Measurements from ENCODE around the gene KRTAP10-9. TPM values are rescaled to one million over a fixed set of nuclear protein-coding genes. Genes with fewer than 3 reads are reported as not detected.
"Not testable (repeated sequence)": the region's sequence is repeated elsewhere in the genome, so short reads cannot be mapped to it uniquely, and the experiment has no call there.

Gene KRTAP10-9
- total RNA-seq, 2 experiments from 2014 or later = not detected

DNA sequence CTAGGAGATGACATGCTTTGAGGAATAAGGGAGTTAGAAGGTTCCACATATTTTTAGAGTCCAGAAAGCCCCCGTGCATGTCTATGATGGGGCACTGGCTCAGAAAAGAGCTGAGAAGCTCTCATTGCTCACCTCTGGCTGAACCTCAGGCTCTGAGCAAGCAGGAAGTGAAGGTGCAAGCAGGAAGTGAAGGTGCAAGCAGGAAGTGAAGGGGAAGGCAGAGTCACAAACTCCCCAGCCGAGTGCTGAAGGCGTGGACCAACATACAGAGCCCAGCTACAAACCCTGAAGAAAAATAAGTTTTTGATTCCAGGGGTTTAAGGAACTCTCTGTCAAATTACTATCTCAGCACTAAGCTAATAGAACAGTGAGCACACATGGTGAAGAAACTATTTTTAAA lies 8.0 kb upstream of the KRTAP10-9 start:
- H3K9me3 Mint-ChIP-seq (ENCODE audit: low read depth) = peaks cover 35% of the 10 kb centered on the region
- DNase-seq (peak; percentile 67), ATAC-seq (peak; percentile 99)
- H3K36me3 Mint-ChIP-seq (ENCODE audit: low read depth) = peaks cover 21% of the 10 kb centered on the region
- peak overlapping the region; percentile 90 for H3K27ac Mint-ChIP-seq
- H3K4me1 Mint-ChIP-seq = peaks cover 45% of the 10 kb centered on the region
- H3K4me3 Mint-ChIP-seq = peak overlapping the region; percentile 18
- ChIA-PET POLR2A (interaction anchor here (1.0 kb wide), 1 partner anchor 254 kb away, joined by 3 read pairs; no protein-coding TSS in a partner anchor), CTCF (interaction anchor here (0.5 to 0.8 kb wide), 2 partner anchors 10 to 510 kb away, joined by 3 read pairs; no protein-coding TSS in a partner anchor)
- intact Hi-C loops (cut with DNase I, micrococcal nuclease) = loop anchor here (5.0 kb wide), 2 partner anchors 33 to 72 kb away; partner anchors contain the start of gene KRTAP12-4 (in 1 of the 2)
- no peaks in the 10 kb centered on the region for H3K27me3 Mint-ChIP-seq

DNA sequence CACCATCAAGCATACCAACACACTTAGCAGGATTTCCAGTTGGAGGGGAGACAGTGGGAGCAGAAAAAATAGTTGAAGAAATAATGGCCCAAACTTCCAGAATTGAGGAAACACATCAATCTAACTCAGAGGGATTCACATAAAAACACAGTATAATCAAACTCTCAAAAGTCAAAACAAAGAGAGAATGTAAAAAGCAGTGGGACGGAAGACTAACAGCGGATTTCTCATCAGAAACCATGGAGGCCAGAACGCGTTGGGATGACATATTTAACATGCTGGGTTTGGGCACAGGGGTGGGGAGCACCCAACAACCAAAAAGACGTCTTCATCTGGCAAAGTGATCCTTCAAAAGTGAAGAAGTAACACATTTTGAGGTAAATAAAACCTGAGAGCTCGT lies 7.0 kb upstream of the KRTAP10-9 start:
- POLR2A ChIA-PET = no interaction called here
- ATAC-seq (no peak), DNase-seq (no peak)
- H3K27ac Mint-ChIP-seq = peak overlapping the region; percentile 14
- no peaks in the 10 kb centered on the region for H3K27me3 Mint-ChIP-seq
- peaks cover 45% of the 10 kb centered on the region for H3K9me3 Mint-ChIP-seq (ENCODE audit: low read depth)
- peaks cover 45% of the 10 kb centered on the region for H3K4me1 Mint-ChIP-seq
- H3K4me3 Mint-ChIP-seq = no peak overlapping the region
- CTCF ChIA-PET = interaction anchor here (0.5 kb wide), 1 partner anchor 820 kb away, joined by 3 read pairs; no protein-coding TSS in a partner anchor
- H3K36me3 Mint-ChIP-seq (ENCODE audit: low read depth) = peaks cover 22% of the 10 kb centered on the region
- intact Hi-C loops (cut with DNase I, micrococcal nuclease) = loop anchor here (5.0 kb wide), 2 partner anchors 32 to 73 kb away; partner anchors contain the start of gene KRTAP12-4 (in 1 of the 2)

DNA sequence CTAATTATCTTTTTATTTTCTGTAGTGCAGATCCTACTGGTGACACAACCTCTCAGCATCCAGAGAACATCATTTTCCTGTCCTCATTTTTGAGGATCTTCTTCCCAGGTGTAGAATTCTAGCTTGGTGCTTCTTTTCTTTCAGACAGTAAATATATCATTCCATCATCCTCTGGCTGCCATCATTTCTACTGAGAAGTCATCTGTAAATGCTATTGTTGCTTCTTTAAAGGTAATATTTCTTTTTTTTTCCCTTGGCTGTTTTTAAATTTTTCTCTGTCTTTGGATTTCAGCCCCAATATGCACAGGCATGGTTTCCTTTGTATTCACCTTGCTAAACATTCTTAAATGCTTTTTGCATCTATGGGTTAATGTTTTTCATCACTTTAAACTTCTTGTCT lies 3.3 kb upstream of the KRTAP10-9 start:
- Mint-ChIP-seq H3K27ac (no peak overlapping the region), H3K36me3 (ENCODE audit: low read depth) (peaks cover 22% of the 10 kb centered on the region), H3K9me3 (ENCODE audit: low read depth) (peaks cover 43% of the 10 kb centered on the region), H3K27me3 (no peaks in the 10 kb centered on the region), H3K4me3 (no peak overlapping the region), H3K4me1 (peaks cover 25% of the 10 kb centered on the region)
- ATAC-seq = no peak
- CTCF ChIA-PET = no interaction called here
- intact Hi-C loops (cut with DNase I, micrococcal nuclease) = no loop called here
- POLR2A ChIA-PET = no interaction called here
- DNase-seq = no peak

DNA sequence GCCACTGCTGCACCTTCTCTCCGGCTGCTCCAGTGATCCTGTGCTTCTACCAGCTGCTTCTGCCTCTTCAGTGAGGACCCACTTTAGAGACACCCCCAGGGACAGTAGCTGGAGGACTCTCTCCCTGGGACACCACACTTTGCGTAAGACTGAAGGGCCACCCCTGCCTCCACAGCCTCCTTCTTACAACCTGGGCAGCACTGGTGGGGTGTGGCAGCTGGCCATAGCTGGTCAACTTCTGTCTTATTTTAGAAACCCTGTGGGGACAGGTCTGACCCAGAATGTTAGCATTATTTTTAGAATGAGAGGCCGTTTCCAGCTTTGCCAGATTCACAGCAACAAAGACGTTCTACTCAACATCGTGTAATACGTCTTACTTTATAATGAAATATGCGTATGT lies 1.1 kb upstream of the KRTAP10-9 start:
- intact Hi-C loops (cut with DNase I, micrococcal nuclease) = no loop called here
- Mint-ChIP-seq H3K27ac (no peak overlapping the region), H3K9me3 (ENCODE audit: low read depth) (peaks cover 38% of the 10 kb centered on the region), H3K27me3 (no peaks in the 10 kb centered on the region), H3K36me3 (ENCODE audit: low read depth) (peaks cover 5% of the 10 kb centered on the region), H3K4me1 (peaks cover 22% of the 10 kb centered on the region), H3K4me3 (no peak overlapping the region)
- ChIA-PET CTCF (no interaction called here), POLR2A (no interaction called here)
- DNase-seq (no peak), ATAC-seq (no peak)

DNA sequence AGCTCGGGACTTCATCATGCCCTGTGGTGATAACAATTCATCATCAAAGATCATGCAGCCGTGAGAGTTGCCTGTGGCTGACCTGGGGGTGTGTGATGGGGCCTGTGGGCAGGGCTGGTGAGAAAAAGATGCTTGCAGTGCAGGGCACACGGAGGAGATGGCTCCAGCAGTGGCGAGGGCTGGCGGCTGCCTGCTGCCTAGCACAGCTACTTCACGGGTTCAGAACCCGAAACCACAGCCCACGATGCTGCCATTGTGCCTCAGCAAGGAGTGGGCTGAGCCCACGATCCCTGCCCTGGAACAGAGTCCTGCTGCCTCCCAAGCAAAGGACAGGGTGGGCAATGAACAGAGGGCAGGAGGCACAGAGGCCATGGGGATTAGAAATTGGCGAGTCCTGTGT lies 631 bp upstream of the KRTAP10-9 start:
- POLR2A ChIA-PET = no interaction called here
- intact Hi-C loops (cut with DNase I, micrococcal nuclease) = no loop called here
- no peak for ATAC-seq

DNA sequence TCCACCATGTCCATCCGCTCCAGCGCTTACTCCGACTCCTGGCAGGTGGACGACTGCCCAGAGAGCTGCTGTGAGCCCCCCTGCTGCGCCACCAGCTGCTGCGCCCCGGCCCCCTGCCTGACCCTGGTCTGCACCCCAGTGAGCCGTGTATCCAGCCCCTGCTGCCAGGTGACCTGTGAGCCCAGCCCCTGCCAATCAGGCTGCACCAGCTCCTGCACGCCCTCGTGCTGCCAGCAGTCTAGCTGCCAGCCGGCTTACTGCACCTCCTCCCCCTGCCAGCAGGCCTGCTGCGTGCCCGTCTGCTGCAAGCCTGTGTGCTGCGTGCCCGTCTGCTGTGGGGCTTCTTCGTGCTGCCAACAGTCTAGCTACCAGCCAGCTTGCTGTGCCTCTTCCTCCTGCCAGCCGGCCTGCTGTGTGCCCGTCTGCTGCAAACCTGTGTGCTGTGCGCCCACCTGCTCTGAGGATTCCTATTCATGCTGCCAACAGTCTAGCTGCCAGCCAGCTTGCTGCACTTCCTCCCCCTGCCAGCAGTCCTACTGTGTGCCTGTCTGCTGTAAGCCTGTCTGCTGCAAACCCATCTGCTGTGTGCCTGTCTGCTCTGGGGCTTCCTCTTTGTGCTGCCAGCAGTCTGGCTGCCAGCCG lies 409 bp downstream of the KRTAP10-9 start:
- H3K4me3 Mint-ChIP-seq; POLR2A ChIA-PET; H3K36me3 Mint-ChIP-seq (ENCODE audit: low read depth); H3K27me3 Mint-ChIP-seq; H3K27ac Mint-ChIP-seq; ATAC-seq; intact Hi-C loops (cut with DNase I, micrococcal nuclease); CTCF ChIA-PET; DNase-seq: not testable (repeated sequence)
- Mint-ChIP-seq H3K9me3 (ENCODE audit: low read depth) (peaks cover 47% of the 10 kb centered on the region), H3K4me1 (peaks cover 21% of the 10 kb centered on the region)

More for the DNA sequence above, 631 bp upstream of the KRTAP10-9 start:
- H3K27me3 Mint-ChIP-seq = no peaks in the 10 kb centered on the region
- no peak overlapping the region for H3K4me3 Mint-ChIP-seq
- CTCF ChIA-PET = no interaction called here
- H3K9me3 Mint-ChIP-seq (ENCODE audit: low read depth) = peaks cover 41% of the 10 kb centered on the region
- DNase-seq = no peak
- H3K4me1 Mint-ChIP-seq = peaks cover 21% of the 10 kb centered on the region
- peaks cover 3% of the 10 kb centered on the region for H3K36me3 Mint-ChIP-seq (ENCODE audit: low read depth)
- no peak overlapping the region for H3K27ac Mint-ChIP-seq

DNA sequence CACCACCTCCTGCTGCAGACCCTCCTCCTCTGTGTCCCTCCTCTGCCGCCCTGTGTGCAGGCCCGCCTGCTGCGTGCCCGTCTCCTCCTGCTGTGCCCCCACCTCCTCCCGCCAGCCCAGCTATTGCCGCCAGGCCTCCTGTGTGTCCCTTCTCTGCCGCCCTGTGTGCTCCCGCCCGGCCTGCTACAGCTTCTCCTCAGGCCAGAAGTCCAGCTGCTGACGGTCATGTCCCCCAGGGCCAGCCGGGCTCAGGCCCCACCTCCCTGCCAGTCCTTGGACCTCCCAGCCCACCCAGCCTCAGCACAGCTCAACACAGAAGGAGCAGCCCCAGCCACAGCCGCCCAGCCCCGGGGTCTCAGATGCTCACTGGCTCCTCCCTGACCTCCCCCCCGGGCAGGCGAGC lies 939 bp downstream of the KRTAP10-9 start:
- H3K27ac Mint-ChIP-seq; H3K36me3 Mint-ChIP-seq (ENCODE audit: low read depth); CTCF ChIA-PET; intact Hi-C loops (cut with DNase I, micrococcal nuclease); H3K4me3 Mint-ChIP-seq; H3K27me3 Mint-ChIP-seq; POLR2A ChIA-PET; ATAC-seq; DNase-seq: not testable (repeated sequence)
- Mint-ChIP-seq H3K9me3 (ENCODE audit: low read depth) (peaks cover 43% of the 10 kb centered on the region), H3K4me1 (peaks cover 21% of the 10 kb centered on the region)

DNA sequence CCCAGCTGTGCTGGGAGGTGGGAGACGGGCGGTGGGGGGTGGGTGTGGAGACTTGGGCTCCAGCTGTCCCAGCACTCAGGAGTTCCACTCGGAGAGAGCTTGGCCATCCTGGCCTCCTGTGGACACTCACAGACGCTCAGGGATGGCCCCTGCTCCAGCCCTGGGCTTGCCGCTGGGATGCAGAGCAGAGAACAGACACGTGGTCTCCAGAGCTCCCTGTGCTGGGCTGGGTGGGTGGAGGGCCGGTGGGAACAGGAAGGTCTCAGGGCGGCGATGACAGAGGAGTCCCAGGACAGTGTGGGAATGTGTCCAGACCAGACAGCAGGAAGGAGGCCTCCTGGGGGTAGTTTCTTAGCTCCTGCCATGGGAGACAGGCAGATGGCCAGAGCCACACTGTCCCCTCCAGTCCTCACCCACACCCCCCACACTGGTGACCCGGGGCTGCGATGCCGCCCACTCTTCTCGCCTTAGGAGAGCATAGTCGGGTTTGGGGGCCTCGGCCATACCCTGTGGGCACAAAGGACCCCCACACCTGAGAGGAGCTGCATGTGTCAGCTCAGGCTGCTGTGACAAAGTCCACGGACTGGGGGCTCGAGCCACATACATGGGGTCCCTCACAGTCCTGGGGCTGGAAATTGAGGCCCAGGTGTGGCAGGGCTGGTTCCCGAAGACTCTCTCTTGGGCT lies 2.0 kb downstream of the KRTAP10-9 start:
- DNase-seq (no peak), ATAC-seq (no peak)
- intact Hi-C loops (cut with DNase I, micrococcal nuclease) = no loop called here
- Mint-ChIP-seq H3K27me3 (no peaks in the 10 kb centered on the region), H3K9me3 (ENCODE audit: low read depth) (peaks cover 41% of the 10 kb centered on the region), H3K4me1 (peaks cover 21% of the 10 kb centered on the region), H3K4me3 (no peak overlapping the region), H3K27ac (no peak overlapping the region), H3K36me3 (ENCODE audit: low read depth) (peaks cover 7% of the 10 kb centered on the region)
- ChIA-PET POLR2A (no interaction called here), CTCF (interaction anchor here (0.6 kb wide), 1 partner anchor 74 kb away, joined by 3 read pairs; no protein-coding TSS in a partner anchor)

DNA sequence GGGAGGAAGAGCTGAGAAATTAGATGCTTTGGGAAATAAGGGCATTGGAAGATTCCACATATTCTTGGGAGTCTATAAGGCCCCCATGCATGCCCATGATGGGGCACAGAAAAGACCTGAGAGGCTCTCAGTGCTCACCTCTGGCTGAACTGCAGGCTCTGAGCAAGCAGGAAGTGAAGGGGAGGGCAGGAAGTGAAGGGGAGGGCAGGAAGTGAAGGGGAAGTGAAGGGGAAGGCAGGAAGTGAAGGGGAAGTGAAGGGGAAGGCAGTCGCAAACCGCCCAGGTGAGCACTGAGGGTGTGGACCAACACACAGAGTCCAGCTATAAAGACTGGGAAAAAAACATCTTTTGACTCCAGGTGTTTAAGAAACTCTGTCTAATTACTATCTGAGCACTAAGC lies 3.5 kb downstream of the KRTAP10-9 start:
- Mint-ChIP-seq H3K9me3 (ENCODE audit: low read depth) (peaks cover 28% of the 10 kb centered on the region), H3K27ac (peak overlapping the region; percentile 27), H3K27me3 (no peaks in the 10 kb centered on the region), H3K4me3 (no peak overlapping the region), H3K36me3 (ENCODE audit: low read depth) (peaks cover 5% of the 10 kb centered on the region), H3K4me1 (peaks cover 21% of the 10 kb centered on the region)
- intact Hi-C loops (cut with DNase I, micrococcal nuclease) = no loop called here
- ATAC-seq (no peak), DNase-seq (no peak)
- ChIA-PET CTCF (no interaction called here), POLR2A (no interaction called here)

DNA sequence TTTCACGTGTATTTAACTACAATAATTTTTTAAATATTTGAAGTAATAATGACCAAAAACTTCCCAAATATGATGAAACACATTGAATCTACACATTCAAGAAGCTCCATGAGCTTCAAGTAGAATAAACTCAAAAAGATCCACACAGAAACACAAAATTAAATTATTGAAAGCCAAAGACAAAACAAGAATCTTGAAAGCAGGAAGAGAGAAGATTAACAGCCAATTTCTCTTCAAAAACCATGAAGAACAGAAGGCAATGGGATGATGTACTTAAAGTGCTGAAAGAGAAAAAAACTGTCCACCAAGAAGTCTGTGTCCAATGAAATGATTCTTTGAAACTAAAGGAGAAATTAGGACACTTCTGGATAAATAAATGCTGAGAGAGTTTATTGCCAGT lies 5.2 kb downstream of the KRTAP10-9 start:
- ChIA-PET POLR2A (no interaction called here), CTCF (interaction anchor here (1.5 kb wide), 1 partner anchor 11 kb away, joined by 4 read pairs; no protein-coding TSS in a partner anchor)
- no peak overlapping the region for H3K27ac Mint-ChIP-seq
- ATAC-seq (no peak), DNase-seq (no peak)
- intact Hi-C loops (cut with DNase I, micrococcal nuclease) = no loop called here
- H3K4me1 Mint-ChIP-seq = peaks cover 21% of the 10 kb centered on the region
- peaks cover 28% of the 10 kb centered on the region for H3K9me3 Mint-ChIP-seq (ENCODE audit: low read depth)
- H3K36me3 Mint-ChIP-seq (ENCODE audit: low read depth) = peaks cover 5% of the 10 kb centered on the region
- no peaks in the 10 kb centered on the region for H3K27me3 Mint-ChIP-seq
- no peak overlapping the region for H3K4me3 Mint-ChIP-seq

DNA sequence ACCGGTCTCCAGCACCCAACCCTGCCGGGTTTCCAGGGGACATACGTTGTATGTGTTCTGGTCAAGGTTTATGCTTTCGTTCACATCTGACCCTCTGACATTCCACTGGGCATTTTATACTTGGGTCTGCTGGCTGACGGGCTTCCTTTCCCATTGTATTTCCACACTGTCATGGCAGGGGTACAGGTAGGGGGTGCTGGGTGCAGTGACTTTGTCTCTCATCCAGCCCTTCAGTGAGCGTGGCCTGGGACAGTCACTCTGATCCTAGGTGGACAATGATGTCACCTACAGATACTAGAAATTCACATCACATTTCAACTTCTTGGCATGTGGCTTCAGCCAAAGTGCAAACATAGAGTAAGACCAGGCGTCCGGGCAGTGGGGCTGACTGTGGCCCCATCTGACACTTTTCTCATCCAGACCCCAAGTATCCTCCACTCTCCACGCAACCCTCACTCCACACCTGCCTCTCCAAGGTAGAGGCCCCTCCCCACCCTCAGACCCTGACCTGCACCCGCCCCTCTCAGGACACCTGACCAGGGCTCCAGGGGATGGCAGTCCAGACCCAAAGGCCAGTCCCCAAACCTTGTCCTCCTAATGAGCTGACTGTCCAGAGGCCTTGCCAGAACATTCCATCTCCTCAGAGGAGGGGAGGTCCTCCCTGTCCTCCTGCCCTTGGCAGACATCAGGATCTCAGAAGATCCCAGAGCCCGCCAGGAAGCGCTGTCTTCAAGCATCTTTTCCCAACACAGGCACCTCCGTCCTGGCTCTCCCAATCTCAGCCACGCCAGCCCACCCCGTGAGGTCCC lies 9.5 kb downstream of the KRTAP10-9 start:
- no peak for ATAC-seq
- Mint-ChIP-seq H3K27me3 (no peaks in the 10 kb centered on the region), H3K4me1 (no peaks in the 10 kb centered on the region), H3K36me3 (ENCODE audit: low read depth) (peaks cover 6% of the 10 kb centered on the region), H3K27ac (no peak overlapping the region), H3K4me3 (no peak overlapping the region), H3K9me3 (ENCODE audit: low read depth) (peaks cover 19% of the 10 kb centered on the region)
- ChIA-PET CTCF (no interaction called here), POLR2A (no interaction called here)
- intact Hi-C loops (cut with DNase I, micrococcal nuclease) = no loop called here
- DNase-seq = no peak

Data from activated CD4-positive, alpha-beta T cell treated with anti-CD3 and anti-CD28 coated beads for 36 hours (primary cell).